ENCODE results near the gene ICE2. TPM values are rescaled to one million over a fixed set of nuclear protein-coding genes. Genes with fewer than 3 reads are reported as not detected.

ICE2 gene
- total RNA-seq, 1 experiment from 2014 or later: 76.5 TPM

DNA sequence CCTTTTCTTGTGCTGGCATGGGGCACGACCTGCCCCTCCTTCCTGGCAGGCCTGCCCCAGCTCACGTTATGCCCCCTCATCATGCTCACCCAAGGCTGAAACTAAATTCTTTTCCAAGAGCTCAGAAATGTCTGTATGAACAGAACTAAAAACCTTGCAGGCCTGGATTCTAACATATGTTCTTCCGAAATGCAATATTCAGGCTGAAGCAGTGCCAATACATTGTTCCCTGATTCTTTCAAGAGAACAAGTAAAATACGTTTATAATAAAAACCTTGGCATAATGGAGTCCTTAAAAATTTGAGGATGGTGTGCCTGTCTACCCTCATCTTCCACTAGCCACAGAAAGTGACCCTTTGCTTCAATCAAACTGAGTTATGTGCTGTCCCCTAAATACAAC lies 48.5 kb upstream of the ICE2 start:
- CTCF ChIA-PET: no interaction called here
- Histone ChIP-seq H3K9me3 (ENCODE audit: low read depth, low read length, poor library complexity, severe bottlenecking) (no peaks in the 10 kb centered on the region), H3K36me3 (ENCODE audit: insufficient read depth, low read length, poor library complexity, severe bottlenecking) (no peaks in the 10 kb centered on the region), H3K27ac (ENCODE audit: low read depth, low read length, poor library complexity, severe bottlenecking) (no peak overlapping the region), H3K4me1 (ENCODE audit: insufficient read depth, low read length, poor library complexity, severe bottlenecking) (no peaks in the 10 kb centered on the region), H3K4me3 (ENCODE audit: low read depth, low read length, poor library complexity, severe bottlenecking) (no peak overlapping the region), H3K27me3 (replicated peaks; ENCODE audit: insufficient read depth, low read depth, low read length, poor library complexity) (no peaks in the 10 kb centered on the region)
- POLR2A ChIA-PET (ENCODE audit: low non-redundant PET): no interaction called here
- no TSS peak for BruUV-seq (replicated peaks)
- TF ChIP-seq, protein P1, sequence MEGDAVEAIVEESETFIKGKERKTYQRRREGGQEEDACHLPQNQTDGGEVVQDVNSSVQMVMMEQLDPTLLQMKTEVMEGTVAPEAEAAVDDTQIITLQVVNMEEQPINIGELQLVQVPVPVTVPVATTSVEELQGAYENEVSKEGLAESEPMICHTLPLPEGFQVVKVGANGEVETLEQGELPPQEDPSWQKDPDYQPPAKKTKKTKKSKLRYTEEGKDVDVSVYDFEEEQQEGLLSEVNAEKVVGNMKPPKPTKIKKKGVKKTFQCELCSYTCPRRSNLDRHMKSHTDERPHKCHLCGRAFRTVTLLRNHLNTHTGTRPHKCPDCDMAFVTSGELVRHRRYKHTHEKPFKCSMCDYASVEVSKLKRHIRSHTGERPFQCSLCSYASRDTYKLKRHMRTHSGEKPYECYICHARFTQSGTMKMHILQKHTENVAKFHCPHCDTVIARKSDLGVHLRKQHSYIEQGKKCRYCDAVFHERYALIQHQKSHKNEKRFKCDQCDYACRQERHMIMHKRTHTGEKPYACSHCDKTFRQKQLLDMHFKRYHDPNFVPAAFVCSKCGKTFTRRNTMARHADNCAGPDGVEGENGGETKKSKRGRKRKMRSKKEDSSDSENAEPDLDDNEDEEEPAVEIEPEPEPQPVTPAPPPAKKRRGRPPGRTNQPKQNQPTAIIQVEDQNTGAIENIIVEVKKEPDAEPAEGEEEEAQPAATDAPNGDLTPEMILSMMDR (conservative IDR thresholded peaks at IDR 0.05; ENCODE audit: low read depth, low read length): no peak
- TF ChIP-seq EZH2 (IDR thresholded peaks at IDR 0.05; ENCODE audit: borderline replicate concordance, low read depth, low read length, poor library complexity, severe bottlenecking): no peak
- intact Hi-C loops (cut with micrococcal nuclease; ENCODE audit: unreplicated experiment): no loop called here
- DNase-seq (ENCODE audit: low spot score): no peak

DNA sequence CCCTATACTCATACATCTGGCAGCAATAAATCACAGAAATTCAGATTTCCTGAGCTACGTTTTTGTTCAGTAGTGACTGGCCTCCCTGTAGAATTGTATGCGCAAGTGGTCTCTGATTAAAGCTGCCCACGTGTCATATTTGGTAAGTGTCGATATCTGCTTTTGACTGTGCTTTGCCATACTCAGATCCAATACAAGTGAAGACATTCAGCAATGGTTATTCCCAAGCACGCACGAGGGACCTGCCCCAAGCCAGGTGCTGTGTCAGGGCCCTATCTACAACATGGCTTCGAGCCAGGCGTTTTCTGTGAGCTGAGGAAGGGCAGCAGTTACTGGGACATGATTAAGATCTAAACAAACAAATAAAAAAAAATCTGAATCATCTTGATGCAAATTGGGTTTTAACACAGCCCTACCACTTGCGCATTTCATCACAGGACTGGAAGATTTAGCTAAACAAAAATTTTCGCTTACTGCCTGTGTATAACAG lies 47.2 kb upstream of the ICE2 start:
- no peak for TF ChIP-seq EZH2 (IDR thresholded peaks at IDR 0.05; ENCODE audit: borderline replicate concordance, low read depth, low read length, poor library complexity, severe bottlenecking)
- TF ChIP-seq, protein P1 (conservative IDR thresholded peaks at IDR 0.05; ENCODE audit: low read depth, low read length): no peak
- H3K27ac ChIP-seq (ENCODE audit: low read depth, low read length, poor library complexity, severe bottlenecking): no peak overlapping the region
- H3K4me1 ChIP-seq (ENCODE audit: insufficient read depth, low read length, poor library complexity, severe bottlenecking): no peaks in the 10 kb centered on the region
- ChIA-PET CTCF (no interaction called here), POLR2A (ENCODE audit: low non-redundant PET) (no interaction called here)
- H3K9me3 ChIP-seq (ENCODE audit: low read depth, low read length, poor library complexity, severe bottlenecking): no peaks in the 10 kb centered on the region
- H3K36me3 ChIP-seq (ENCODE audit: insufficient read depth, low read length, poor library complexity, severe bottlenecking): no peaks in the 10 kb centered on the region
- H3K4me3 ChIP-seq (ENCODE audit: low read depth, low read length, poor library complexity, severe bottlenecking): no peak overlapping the region
- H3K27me3 ChIP-seq (replicated peaks; ENCODE audit: insufficient read depth, low read depth, low read length, poor library complexity): no peaks in the 10 kb centered on the region
- intact Hi-C loops (cut with micrococcal nuclease; ENCODE audit: unreplicated experiment): no loop called here
- no TSS peak for BruUV-seq (replicated peaks)
- no peak for DNase-seq (ENCODE audit: low spot score)

DNA sequence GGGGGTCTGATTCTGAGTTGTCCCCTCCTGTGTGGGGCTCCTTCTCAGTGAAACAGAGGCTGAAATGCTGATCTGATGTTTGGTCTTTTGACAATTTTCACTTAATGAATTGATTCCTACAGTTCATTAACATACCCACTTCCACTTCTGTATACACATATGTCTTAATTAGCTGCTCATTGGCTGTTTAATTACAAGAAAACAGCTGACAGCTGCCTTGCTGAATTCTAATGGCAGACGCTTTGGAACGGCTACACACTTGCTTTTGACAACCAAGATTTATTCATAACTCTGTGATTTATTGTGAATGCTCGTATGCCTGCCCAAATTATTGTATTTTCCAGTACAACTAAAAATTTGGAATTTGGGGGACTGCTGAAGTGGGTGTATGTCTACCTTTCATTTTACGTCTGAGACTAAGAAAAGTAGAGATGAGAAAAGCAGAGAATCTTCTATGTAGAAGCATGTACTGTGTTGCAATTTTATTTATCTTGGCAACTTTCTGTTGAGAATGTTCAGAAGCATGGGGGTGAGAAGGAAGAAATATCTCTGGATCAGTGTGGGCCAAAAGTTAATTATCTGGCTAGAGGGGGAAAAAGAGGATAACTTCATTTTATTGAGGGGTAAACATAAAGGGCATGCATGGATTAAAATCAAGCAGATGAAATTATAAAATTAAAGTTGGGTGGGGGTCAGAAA lies 46.5 kb upstream of the ICE2 start:
- POLR2A ChIA-PET (ENCODE audit: low non-redundant PET): no interaction called here
- CTCF ChIA-PET: no interaction called here
- no peak overlapping the region for H3K27ac ChIP-seq (ENCODE audit: low read depth, low read length, poor library complexity, severe bottlenecking)
- H3K4me3 ChIP-seq (ENCODE audit: low read depth, low read length, poor library complexity, severe bottlenecking): no peak overlapping the region
- no TSS peak for BruUV-seq (replicated peaks)
- no peaks in the 10 kb centered on the region for H3K36me3 ChIP-seq (ENCODE audit: insufficient read depth, low read length, poor library complexity, severe bottlenecking)
- DNase-seq (ENCODE audit: low spot score): no peak
- no peaks in the 10 kb centered on the region for H3K4me1 ChIP-seq (ENCODE audit: insufficient read depth, low read length, poor library complexity, severe bottlenecking)
- H3K27me3 ChIP-seq (replicated peaks; ENCODE audit: insufficient read depth, low read depth, low read length, poor library complexity): no peaks in the 10 kb centered on the region
- H3K9me3 ChIP-seq (ENCODE audit: low read depth, low read length, poor library complexity, severe bottlenecking): no peaks in the 10 kb centered on the region
- intact Hi-C loops (cut with micrococcal nuclease; ENCODE audit: unreplicated experiment): no loop called here
- TF ChIP-seq, protein P1 (conservative IDR thresholded peaks at IDR 0.05; ENCODE audit: low read depth, low read length): no peak
- no peak for TF ChIP-seq EZH2 (IDR thresholded peaks at IDR 0.05; ENCODE audit: borderline replicate concordance, low read depth, low read length, poor library complexity, severe bottlenecking)
